ENCODE results near the gene SUPT20H. TPM values are rescaled to one million over a fixed set of nuclear protein-coding genes. Genes with fewer than 3 reads are reported as not detected.

The SUPT20H gene
- total and polyA plus RNA-seq, 2 donors (not counting 3 experiments of a cell fraction or from before 2014, with no cell fraction given): 47.2 to 70.7 TPM

DNA sequence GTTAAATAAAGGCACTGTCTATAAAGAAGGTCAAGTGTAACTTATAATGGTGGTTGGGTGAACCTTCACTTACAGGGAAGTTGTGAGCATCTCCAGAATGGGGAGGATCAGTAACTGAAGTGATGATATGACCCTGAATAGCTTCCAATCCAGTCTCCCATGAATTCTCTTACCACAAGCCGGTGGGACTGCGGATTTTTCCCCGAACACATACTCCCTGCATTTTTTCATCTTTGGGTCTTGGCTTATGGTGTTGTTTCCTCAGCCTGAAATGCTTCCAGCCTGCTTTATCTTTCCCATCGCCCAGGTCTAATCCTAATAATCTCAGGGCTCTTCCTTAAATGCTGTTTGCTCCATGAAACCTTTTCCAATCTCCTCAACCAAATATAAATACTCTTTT, 48.0 kb upstream of the SUPT20H start:
- no peak for TF ChIP-seq MYC (IDR thresholded peaks at IDR 0.05; ENCODE audit: low read depth, low read length)
- Histone ChIP-seq H4K20me1 (replicated peaks; ENCODE audit: control insufficient read depth, extremely low read depth, insufficient read depth, low read length) (no peaks in the 10 kb centered on the region), H3K36me3 (ENCODE audit: control insufficient read depth in 2 of 2, extremely low read depth in 1 of 2, insufficient read depth in 2 of 2, low read length in 2 of 2) (no peaks in the 10 kb centered on the region), H2AFZ (ENCODE audit: low read depth, low read length) (no peak overlapping the region), H3K4me3 (replicated peaks in 1 of 3; ENCODE audit: insufficient read depth in 1 of 3, low read depth in 1 of 3, low read length in 3 of 3) (no peak overlapping the region), H3K4me2 (ENCODE audit: insufficient read depth, low read length) (no peak overlapping the region), H3K27me3 (ENCODE audit: control insufficient read depth in 2 of 2, insufficient read depth in 2 of 2, low read length in 2 of 2) (peaks cover 0 to 2% of the 10 kb centered on the region in 2 experiments), H3K79me2 (ENCODE audit: control insufficient read depth, insufficient read depth, low read length) (no peaks in the 10 kb centered on the region), H3K27ac (ENCODE audit: insufficient read depth, low read depth, low read length) (no peak overlapping the region), H3K9me3 (replicated peaks; ENCODE audit: control insufficient read depth, insufficient read depth, low read length) (no peaks in the 10 kb centered on the region), H3K9me1 (replicated peaks; ENCODE audit: control insufficient read depth, extremely low read depth, insufficient read depth, low read length) (no peaks in the 10 kb centered on the region), H3K9ac (replicated peaks; ENCODE audit: extremely low read depth, insufficient read depth, low read length) (no peak overlapping the region), H3K4me1 (ENCODE audit: control insufficient read depth, extremely low read depth, insufficient read depth, low read length) (no peaks in the 10 kb centered on the region)
- intact Hi-C loops (cut with micrococcal nuclease) (loop anchor here (5.0 to 10.0 kb wide), 2 partner anchors 360 to 937 kb away; no protein-coding TSS in a partner anchor), dilution Hi-C loops (cut with MboI; ENCODE audit: extremely low pct_ligation_motif_present, low sequenced_read_pairs) (no loop called here)
- ChIA-PET CTCF (interaction anchor here (0.9 to 10.0 kb wide), 3 partner anchors 13 to 494 kb away, joined by 4 to 102 read pairs (median 11); partner anchors contain the start of gene POSTN), POLR2A (no interaction called here)
- FAIRE-seq (no peak), DNase-seq (ENCODE audit: low read depth, low spot score) (no peak)
- BruUV-seq (replicated peaks): no TSS peak

DNA sequence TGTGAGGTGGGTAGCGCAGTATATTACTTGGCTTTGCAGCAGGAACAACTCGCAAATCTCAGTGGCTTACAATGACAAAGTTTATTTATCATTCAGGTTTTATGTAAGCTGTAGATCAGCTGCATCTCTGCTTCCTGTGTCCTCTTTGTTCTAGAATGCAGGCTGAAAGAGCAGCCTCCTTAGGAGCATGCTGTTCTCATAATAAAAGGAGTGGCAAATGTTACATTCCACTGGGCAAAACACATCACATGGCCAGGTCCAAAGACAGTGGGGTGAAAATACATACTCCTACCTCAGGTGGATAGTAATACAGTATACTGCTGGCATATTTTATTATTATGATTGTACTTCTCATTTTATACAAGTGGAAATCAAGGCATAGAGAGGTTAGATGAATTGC, 47.2 kb upstream of the SUPT20H start:
- Histone ChIP-seq H3K4me2 (ENCODE audit: insufficient read depth, low read length) (no peak overlapping the region), H3K27me3 (ENCODE audit: control insufficient read depth in 2 of 2, insufficient read depth in 2 of 2, low read length in 2 of 2) (peaks cover 0 to 2% of the 10 kb centered on the region in 2 experiments), H4K20me1 (replicated peaks; ENCODE audit: control insufficient read depth, extremely low read depth, insufficient read depth, low read length) (no peaks in the 10 kb centered on the region), H3K79me2 (ENCODE audit: control insufficient read depth, insufficient read depth, low read length) (no peaks in the 10 kb centered on the region), H3K9me3 (replicated peaks; ENCODE audit: control insufficient read depth, insufficient read depth, low read length) (no peaks in the 10 kb centered on the region), H3K9me1 (replicated peaks; ENCODE audit: control insufficient read depth, extremely low read depth, insufficient read depth, low read length) (no peaks in the 10 kb centered on the region), H3K4me1 (ENCODE audit: control insufficient read depth, extremely low read depth, insufficient read depth, low read length) (no peaks in the 10 kb centered on the region), H3K27ac (ENCODE audit: insufficient read depth, low read depth, low read length) (no peak overlapping the region), H2AFZ (ENCODE audit: low read depth, low read length) (no peak overlapping the region), H3K9ac (replicated peaks; ENCODE audit: extremely low read depth, insufficient read depth, low read length) (no peak overlapping the region), H3K36me3 (ENCODE audit: control insufficient read depth in 2 of 2, extremely low read depth in 1 of 2, insufficient read depth in 2 of 2, low read length in 2 of 2) (no peaks in the 10 kb centered on the region), H3K4me3 (replicated peaks in 1 of 3; ENCODE audit: insufficient read depth in 1 of 3, low read depth in 1 of 3, low read length in 3 of 3) (no peak overlapping the region)
- FAIRE-seq (no peak), DNase-seq (ENCODE audit: low read depth, low spot score) (no peak)
- BruUV-seq (replicated peaks): no TSS peak
- TF ChIP-seq JUN (IDR thresholded peaks at IDR 0.05; ENCODE audit: borderline replicate concordance, insufficient read depth, insufficient read length, low read depth): no peak
- no peak for TF ChIP-seq GATA2 (IDR thresholded peaks at IDR 0.05; ENCODE audit: insufficient read depth, insufficient read length, low read depth, low read length)
- TF ChIP-seq, protein P1, sequence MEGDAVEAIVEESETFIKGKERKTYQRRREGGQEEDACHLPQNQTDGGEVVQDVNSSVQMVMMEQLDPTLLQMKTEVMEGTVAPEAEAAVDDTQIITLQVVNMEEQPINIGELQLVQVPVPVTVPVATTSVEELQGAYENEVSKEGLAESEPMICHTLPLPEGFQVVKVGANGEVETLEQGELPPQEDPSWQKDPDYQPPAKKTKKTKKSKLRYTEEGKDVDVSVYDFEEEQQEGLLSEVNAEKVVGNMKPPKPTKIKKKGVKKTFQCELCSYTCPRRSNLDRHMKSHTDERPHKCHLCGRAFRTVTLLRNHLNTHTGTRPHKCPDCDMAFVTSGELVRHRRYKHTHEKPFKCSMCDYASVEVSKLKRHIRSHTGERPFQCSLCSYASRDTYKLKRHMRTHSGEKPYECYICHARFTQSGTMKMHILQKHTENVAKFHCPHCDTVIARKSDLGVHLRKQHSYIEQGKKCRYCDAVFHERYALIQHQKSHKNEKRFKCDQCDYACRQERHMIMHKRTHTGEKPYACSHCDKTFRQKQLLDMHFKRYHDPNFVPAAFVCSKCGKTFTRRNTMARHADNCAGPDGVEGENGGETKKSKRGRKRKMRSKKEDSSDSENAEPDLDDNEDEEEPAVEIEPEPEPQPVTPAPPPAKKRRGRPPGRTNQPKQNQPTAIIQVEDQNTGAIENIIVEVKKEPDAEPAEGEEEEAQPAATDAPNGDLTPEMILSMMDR (IDR thresholded peaks at IDR 0.05; ENCODE audit: extremely low read depth in 1 of 2, insufficient read depth in 1 of 2, low read depth in 1 of 2, low read length in 2 of 2): no peak
- no peak for TF ChIP-seq POLR2A (IDR thresholded peaks at IDR 0.05; ENCODE audit: low read depth, low read length)
- TF ChIP-seq MYC (IDR thresholded peaks at IDR 0.05; ENCODE audit: low read depth, low read length): no peak
- TF ChIP-seq EZH2 (IDR thresholded peaks at IDR 0.05; ENCODE audit: borderline replicate concordance, low read depth, low read length, severe bottlenecking): no peak
- TF ChIP-seq POLR2AphosphoS5 (IDR thresholded peaks at IDR 0.05; ENCODE audit: insufficient read depth, low read depth, low read length): no peak
- TF ChIP-seq FOS (IDR thresholded peaks at IDR 0.05; ENCODE audit: borderline replicate concordance, insufficient read depth, low read length): no peak
- TF ChIP-seq, protein P2, sequence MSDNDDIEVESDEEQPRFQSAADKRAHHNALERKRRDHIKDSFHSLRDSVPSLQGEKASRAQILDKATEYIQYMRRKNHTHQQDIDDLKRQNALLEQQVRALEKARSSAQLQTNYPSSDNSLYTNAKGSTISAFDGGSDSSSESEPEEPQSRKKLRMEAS (IDR thresholded peaks at IDR 0.05; ENCODE audit: insufficient read depth, insufficient read length): no peak
- dilution Hi-C loops (cut with MboI; ENCODE audit: extremely low pct_ligation_motif_present, low sequenced_read_pairs): no loop called here
- ChIA-PET POLR2A (no interaction called here), CTCF (interaction anchor here (10.0 kb wide), 1 partner anchor 495 kb away, joined by 102 read pairs; the partner anchor contains the start of gene POSTN)
- intact Hi-C loops (cut with micrococcal nuclease): loop anchor here (5.0 to 10.0 kb wide), 2 partner anchors 361 to 938 kb away; no protein-coding TSS in a partner anchor
